Hepatocyte (in vitro differentiated cells): Measurements from ENCODE around the gene GRID1. TPM values are rescaled to one million over a fixed set of nuclear protein-coding genes. Genes with fewer than 3 reads are reported as not detected.
"Not testable (repeated sequence)": the region's sequence is repeated elsewhere in the genome, so short reads cannot be mapped to it uniquely, and the experiment has no call there.

Experiments used
- DNase-seq: peaks from one replicate; pipeline ENCODE4 v3.0.0-alpha.2; 2016; ENCODE audit warnings: low spot score
- H2AFZ ChIP-seq: fragments of 200-600 bp; sonication (generic); 2 replicates; pipeline ENCODE4 v1.6.0; 2016; ENCODE audit warnings: antibody characterized with exemption, mild to moderate bottlenecking
- H3K27ac ChIP-seq: fragments of 200-600 bp; sonication (generic); 2 replicates; pipeline ENCODE4 v1.5.1; 2016; ENCODE audit warnings: mild to moderate bottlenecking
- H3K27me3 ChIP-seq: fragments of 200-600 bp; sonication (generic); 2 replicates; pipeline ENCODE4 v1.6.1; 2016
- H3K36me3 ChIP-seq: fragments of 200-600 bp; sonication (generic); replicated peaks from 2 replicates; pipeline ENCODE4 v1.5.1; 2016; ENCODE audit warnings: low read depth; ENCODE audit not compliant: insufficient read depth
- H3K4me1 ChIP-seq: fragments of 200-600 bp; sonication (generic); 2 replicates; pipeline ENCODE4 v1.5.1; 2016; ENCODE audit warnings: mild to moderate bottlenecking, moderate library complexity; ENCODE audit not compliant: insufficient read depth
- H3K4me2 ChIP-seq: fragments of 200-600 bp; sonication (generic); 2 replicates; pipeline ENCODE4 v1.6.0; 2016
- H3K4me3 ChIP-seq: fragments of 200-600 bp; sonication (generic); 2 replicates; pipeline ENCODE4 v1.5.1; 2016; ENCODE audit warnings: mild to moderate bottlenecking
- H3K79me2 ChIP-seq: fragments of 200-600 bp; sonication (generic); 2 replicates; pipeline ENCODE4 v1.6.0; 2017; ENCODE audit warnings: mild to moderate bottlenecking
- H3K9me2 ChIP-seq: fragments of 200-600 bp; sonication (generic); replicated peaks from 2 replicates; pipeline ENCODE4 v1.6.0; 2017; ENCODE audit warnings: mild to moderate bottlenecking; ENCODE audit not compliant: insufficient read depth
- H3K9me3 ChIP-seq: fragments of 200-600 bp; sonication (generic); 2 replicates; pipeline ENCODE4 v1.5.1; 2016; ENCODE audit warnings: low read depth, mild to moderate bottlenecking
- H4K20me1 ChIP-seq: fragments of 200-600 bp; sonication (generic); 2 replicates; pipeline ENCODE4 v1.6.0; 2016; ENCODE audit warnings: mild to moderate bottlenecking; ENCODE audit not compliant: insufficient read depth, poor library complexity, severe bottlenecking
- EZH2 ChIP-seq: fragments of 200-600 bp; sonication (generic); IDR thresholded peaks from 2 replicates; pipeline ENCODE4 v1.6.1; 2016; ENCODE audit warnings: antibody characterized with exemption, mild to moderate bottlenecking, borderline replicate concordance
- EZH2phosphoT487 ChIP-seq: fragments of 200-600 bp; sonication (generic); IDR thresholded peaks from one replicate; pipeline ENCODE4 v1.6.1; 2018; ENCODE audit warnings: antibody characterized with exemption, mild to moderate bottlenecking, low read depth, moderate library complexity; ENCODE audit not compliant: unreplicated experiment, severe bottlenecking
- WGBS: methylation state at CpG from one replicate; pipeline ENCODE4 v1.1.6; 2016; ENCODE audit warnings: low lambda C conversion rate; ENCODE audit errors: missing lambda C conversion rate; 5-methylcytosine and 5-hydroxymethylcytosine counted together
- polyA plus RNA-seq: library from polyadenylated mRNA; unstranded; fragments of >200 nt; fragmentation: Nextera tagmentation; extraction: Ambion mirVana; gene quantifications from 2 replicates; pipeline ENCODE4 v1.2.1, GENCODE V29; 2016
- total RNA-seq: library from RNA; depleted of rRNA; stranded (reverse); fragments of >200 nt; gene quantifications from 2 replicates; pipeline ENCODE4 v1.2.3, GENCODE V29; 2014
- TF ChIP-seq, protein P1 (sequence below): fragments of 200-600 bp; sonication (generic); IDR thresholded peaks from 2 replicates; pipeline ENCODE4 v1.5.1; 2016; ENCODE audit warnings: antibody characterized with exemption, mild to moderate bottlenecking; ENCODE audit not compliant: poor library complexity

Gene GRID1
- total and polyA plus RNA-seq, 2 experiments from 2014 or later, result 0.07 to 0.37 TPM

DNA sequence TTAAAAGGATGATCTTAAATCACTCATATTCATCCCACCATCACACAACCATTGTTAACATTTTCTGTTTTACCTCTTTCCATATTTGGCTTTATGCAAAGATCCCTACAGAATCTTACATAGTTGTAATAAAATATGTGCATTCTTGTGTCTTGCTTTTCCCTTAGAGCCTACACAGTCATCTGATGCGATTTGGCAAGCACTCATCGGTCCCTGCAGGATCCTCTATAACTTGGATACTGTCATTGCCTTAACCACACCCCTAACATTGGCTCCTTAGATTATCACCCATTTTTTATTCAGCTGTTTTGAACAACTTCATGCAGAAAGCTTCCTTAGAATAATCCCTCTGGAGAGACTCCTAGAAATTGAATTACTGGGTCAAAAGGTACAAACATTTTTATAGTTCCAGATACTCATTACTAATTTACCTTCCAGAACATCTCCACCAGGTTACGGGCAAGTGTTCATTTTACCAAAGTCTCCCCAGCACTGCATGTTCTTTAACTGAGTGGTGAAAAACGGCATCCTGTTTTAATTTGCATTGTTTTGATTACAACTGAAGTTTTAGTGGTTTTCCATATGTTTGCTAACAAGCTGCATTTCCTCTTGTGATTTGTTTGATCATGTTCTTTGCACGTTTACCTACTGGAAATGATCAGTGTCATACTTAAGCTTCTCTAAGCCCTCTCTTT, 268.3 kb downstream of the GRID1 start:
- Histone ChIP-seq H4K20me1 (no peaks in the 10 kb centered on the region), H3K4me3 (no peak overlapping the region), H3K4me1 (no peaks in the 10 kb centered on the region), H3K27me3 (no peaks in the 10 kb centered on the region), H3K79me2 (no peaks in the 10 kb centered on the region), H3K4me2 (no peak overlapping the region), H3K27ac (no peak overlapping the region), H2AFZ (no peak overlapping the region), H3K9me2 (no peaks in the 10 kb centered on the region), H3K36me3 (no peaks in the 10 kb centered on the region), H3K9me3 (no peaks in the 10 kb centered on the region)
- 70% methylated on average over 5 of the region's 5 CpGs for WGBS
- no peak for TF ChIP-seq EZH2
- no peak for TF ChIP-seq EZH2phosphoT487
- TF ChIP-seq, protein P1, sequence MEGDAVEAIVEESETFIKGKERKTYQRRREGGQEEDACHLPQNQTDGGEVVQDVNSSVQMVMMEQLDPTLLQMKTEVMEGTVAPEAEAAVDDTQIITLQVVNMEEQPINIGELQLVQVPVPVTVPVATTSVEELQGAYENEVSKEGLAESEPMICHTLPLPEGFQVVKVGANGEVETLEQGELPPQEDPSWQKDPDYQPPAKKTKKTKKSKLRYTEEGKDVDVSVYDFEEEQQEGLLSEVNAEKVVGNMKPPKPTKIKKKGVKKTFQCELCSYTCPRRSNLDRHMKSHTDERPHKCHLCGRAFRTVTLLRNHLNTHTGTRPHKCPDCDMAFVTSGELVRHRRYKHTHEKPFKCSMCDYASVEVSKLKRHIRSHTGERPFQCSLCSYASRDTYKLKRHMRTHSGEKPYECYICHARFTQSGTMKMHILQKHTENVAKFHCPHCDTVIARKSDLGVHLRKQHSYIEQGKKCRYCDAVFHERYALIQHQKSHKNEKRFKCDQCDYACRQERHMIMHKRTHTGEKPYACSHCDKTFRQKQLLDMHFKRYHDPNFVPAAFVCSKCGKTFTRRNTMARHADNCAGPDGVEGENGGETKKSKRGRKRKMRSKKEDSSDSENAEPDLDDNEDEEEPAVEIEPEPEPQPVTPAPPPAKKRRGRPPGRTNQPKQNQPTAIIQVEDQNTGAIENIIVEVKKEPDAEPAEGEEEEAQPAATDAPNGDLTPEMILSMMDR, result no peak
- no peak for DNase-seq

DNA sequence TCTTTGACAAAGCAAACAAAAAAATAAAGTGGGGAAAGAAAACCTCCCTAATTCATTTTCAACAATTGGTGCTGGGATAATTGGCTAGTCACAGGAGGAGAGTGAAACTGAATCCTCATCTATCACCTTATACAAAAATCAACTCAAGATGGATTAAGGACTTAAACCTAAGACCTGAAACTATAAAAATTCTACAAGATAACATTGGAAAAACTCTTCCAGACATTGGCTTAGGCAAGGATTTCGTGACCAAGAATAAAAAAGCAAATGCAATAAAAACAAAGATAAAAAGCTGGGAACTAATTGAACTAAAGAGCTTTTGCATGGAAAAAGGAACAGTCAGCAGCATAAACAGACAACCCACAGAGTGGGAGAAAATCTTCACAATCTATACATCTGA, 271.5 kb downstream of the GRID1 start:
- H3K4me1 ChIP-seq, H3K4me2 ChIP-seq, DNase-seq, H3K36me3 ChIP-seq, H3K9me3 ChIP-seq, H4K20me1 ChIP-seq, H2AFZ ChIP-seq, H3K79me2 ChIP-seq, H3K4me3 ChIP-seq, H3K27ac ChIP-seq, H3K27me3 ChIP-seq, H3K9me2 ChIP-seq: not testable (repeated sequence)
- WGBS, result 45% methylated on average over 1 of the region's 1 CpG

DNA sequence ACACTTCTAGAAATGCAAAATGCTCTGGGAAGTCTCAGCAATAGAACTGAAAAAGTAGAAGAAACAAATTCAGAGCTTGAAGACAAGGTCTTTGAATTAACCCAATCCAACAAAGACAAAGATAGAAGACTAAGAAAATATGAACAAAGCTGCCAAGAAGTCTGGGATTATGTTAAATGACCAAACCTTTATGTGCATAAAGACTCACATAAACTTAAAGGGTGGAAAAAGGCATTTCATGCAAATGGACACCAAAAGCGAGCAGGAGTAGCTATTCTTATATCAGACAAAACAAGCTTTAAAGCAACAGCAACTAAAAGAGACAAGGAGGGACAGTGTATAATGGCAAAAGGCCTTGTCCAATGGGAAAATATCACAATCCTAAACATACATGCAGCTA, 274.3 kb downstream of the GRID1 start:
- H3K27ac ChIP-seq, DNase-seq, H3K4me3 ChIP-seq, H3K36me3 ChIP-seq, H2AFZ ChIP-seq, H3K79me2 ChIP-seq, H3K27me3 ChIP-seq, H3K9me2 ChIP-seq, H3K4me2 ChIP-seq, H3K9me3 ChIP-seq, H3K4me1 ChIP-seq, H4K20me1 ChIP-seq: not testable (repeated sequence)
- WGBS, result 76% methylated on average over 1 of the region's 1 CpG

DNA sequence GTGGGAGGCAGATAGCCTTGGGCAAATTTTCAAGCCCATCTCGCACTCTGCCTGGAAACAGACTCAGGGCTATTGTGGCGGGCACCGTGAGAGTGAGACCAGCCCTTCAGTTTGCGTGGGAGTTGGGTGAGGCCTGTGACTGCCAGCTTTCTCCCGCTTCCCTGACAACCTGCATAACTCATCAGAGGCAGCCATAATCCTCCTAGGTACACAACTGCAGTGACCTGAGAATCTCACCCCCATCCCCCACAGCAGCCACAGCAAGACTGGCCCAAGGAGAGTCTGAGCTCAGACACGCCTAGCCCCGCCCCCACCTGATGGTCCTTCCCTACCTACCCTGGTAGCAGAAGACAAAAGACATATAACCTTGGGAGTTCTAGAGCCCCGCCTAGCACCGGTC, 275.4 kb downstream of the GRID1 start:
- Histone ChIP-seq H3K27me3 (no peaks in the 10 kb centered on the region), H3K4me3 (no peak overlapping the region), H3K79me2 (no peaks in the 10 kb centered on the region), H3K9me2 (no peaks in the 10 kb centered on the region), H3K4me2 (no peak overlapping the region), H3K27ac (no peak overlapping the region), H3K36me3 (no peaks in the 10 kb centered on the region), H2AFZ (no peak overlapping the region), H3K4me1 (no peaks in the 10 kb centered on the region), H4K20me1 (no peaks in the 10 kb centered on the region), H3K9me3 (no peaks in the 10 kb centered on the region)
- 74% methylated on average over 9 of the region's 9 CpGs for WGBS
- TF ChIP-seq, protein P1, result no peak
- TF ChIP-seq EZH2phosphoT487 (no peak), EZH2 (no peak)
- no peak for DNase-seq
